Measurements from ENCODE around the gene MAPK8IP2.

- peak in 2 of 3 experiments; percentile 18 to 27 for TF ChIP-seq CTCF (optimal IDR thresholded peaks at IDR 0.05 in 1 of 3, IDR thresholded peaks at IDR 0.05 in 1 of 3, conservative IDR thresholded peaks at IDR 0.05 in 1 of 3; ENCODE audit: extremely low read depth in 1 of 3, insufficient read depth in 2 of 3, low read length in 3 of 3)
- TF ChIP-seq EZH2 (IDR thresholded peaks at IDR 0.05; ENCODE audit: low read length), result no peak
Observed at GRCh38 chr22:50641696-50642607, 41.4 kb downstream of the MAPK8IP2 start.

Measured in keratinocyte (primary cell).